Stimulated activated CD4-positive, alpha-beta T cell treated with anti-CD3 and anti-CD28 coated beads, Interleukin-15, amount 100 ng/mL, for 1 hour (primary cell): ENCODE measurements around the gene SHISA6.

ENCODE experiments used
- DNase-seq, 2 donors: peaks; one replicate each; pipeline ENCODE4 v3.0.0-alpha.2; 2020; ENCODE audit warnings: low read depth in 1 of 2, low spot score in 1 of 2

The SHISA6 gene

GRCh38 chr17:11514981-11515680 lies 274.1 kb downstream of the SHISA6 start:
- DNase-seq: no peak

DNA sequence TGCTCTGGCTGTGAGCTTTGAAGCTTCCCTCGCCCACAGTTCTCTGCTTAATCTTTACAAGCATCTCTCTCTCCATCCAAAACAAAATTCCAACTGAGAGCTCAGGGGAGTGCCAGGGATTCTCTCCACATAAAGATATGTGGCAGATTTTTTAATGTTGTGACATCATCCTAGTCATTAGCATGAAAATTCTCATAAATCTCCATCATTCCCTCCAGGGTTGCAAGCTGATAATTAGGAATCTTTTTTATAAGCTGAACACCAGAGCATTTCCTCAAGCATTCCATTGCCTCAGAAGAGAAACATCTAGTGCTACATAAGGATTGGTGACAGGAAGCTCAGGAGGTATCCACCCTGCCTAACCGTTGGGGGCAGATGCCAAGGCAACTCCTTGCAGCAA lies 274.9 kb downstream of the SHISA6 start:
- no peak for DNase-seq

DNA sequence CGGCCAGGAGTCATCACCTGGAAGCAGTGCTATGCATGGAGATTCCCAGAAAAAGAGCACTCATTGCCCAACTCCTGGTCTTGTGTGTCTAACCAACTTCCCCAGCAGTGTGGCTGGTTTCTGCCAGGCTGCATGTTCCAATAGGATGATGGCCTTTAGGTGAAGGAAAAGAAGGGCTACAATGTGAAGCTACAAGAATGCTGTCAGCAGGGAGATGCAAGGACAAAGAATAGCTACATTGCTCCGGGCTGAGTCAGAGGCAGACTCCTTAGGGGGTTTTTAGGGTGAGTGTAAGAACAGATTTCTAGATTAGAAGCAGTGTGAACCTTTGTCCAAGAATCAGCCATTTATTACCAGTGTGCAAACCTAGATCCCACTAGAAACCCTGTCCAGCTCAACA lies 294.2 kb downstream of the SHISA6 start:
- no peak for DNase-seq

DNA sequence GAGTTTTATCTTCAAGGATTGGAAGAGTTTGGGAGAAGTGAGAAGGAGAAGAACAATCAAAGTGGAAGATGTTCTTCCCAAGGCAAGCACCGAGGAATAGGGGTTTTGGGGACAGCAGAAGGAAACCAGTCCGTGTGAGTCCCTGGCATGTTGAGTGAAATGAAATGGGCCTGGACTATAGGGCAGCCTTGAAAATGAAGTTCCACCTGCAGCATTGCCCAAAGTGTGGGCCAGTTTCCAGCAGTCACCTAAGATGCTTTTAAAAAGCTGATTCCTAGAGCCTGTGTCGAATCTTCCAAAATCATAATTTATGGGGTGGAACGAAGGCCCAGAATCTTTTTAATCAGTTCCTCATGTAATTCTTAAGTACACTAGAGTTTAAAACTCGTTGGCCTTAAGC lies 297.4 kb downstream of the SHISA6 start:
- DNase-seq: no peak

- DNase-seq: no peak
Observed at GRCh38 chr17:11539637-11540036, 298.6 kb downstream of the SHISA6 start.

DNA sequence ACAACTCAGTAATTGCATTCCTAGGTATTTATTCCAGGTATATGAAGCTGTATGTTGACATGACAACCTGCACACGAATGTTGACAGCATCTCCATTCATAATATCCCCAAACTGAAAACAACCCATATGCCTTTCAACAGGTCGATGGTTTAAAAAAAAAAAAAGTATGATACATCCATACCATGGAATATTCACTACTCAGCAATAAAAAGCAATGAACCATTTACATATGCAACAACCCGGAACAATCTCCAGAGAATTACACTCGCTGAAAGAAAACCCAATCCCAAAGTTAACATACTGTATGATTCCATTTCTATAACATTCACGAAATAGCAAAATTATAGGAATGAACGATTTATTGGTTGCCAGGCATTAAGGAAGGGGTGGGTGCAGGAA lies 304.0 kb downstream of the SHISA6 start:
- no peak for DNase-seq

DNA sequence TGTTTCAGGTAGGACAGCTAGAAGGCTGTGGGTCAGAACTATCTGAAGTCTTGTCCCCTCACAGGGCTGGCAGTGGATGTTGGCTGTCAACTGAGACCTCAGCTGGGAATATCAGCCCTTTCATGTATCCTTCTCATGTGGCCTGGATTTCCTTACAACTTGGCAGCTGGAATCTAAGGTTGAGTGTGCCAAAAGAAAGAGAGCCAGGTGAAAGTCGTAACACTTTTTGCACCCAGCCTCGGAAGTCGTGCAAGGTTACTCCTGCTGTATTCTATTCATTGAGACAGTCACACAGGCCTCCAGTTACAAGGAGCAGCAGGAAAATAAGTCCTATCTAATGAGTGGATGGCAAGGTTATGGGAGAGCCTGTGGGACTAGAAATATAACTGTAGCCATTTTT lies 304.7 kb downstream of the SHISA6 start:
- DNase-seq: no peak

DNA sequence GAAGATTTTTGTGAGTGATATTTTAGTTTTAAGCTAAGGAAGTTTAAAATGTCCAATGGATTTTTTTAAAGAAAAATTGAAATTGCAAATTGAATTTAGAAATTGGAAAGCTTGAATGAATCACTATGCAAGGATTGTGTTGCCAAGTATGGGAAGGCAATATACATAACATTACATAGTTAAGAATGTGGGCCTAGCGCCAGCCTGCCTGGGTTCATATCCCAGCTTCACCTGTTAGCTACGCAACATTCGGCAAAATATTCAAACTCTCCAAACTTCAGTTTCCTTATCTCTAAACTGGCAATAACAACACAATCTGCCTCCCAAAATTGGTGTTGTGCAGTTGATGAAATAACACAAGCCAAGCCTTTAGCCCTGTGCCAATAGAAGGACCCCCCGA lies 306.8 kb downstream of the SHISA6 start:
- no peak for DNase-seq

DNA sequence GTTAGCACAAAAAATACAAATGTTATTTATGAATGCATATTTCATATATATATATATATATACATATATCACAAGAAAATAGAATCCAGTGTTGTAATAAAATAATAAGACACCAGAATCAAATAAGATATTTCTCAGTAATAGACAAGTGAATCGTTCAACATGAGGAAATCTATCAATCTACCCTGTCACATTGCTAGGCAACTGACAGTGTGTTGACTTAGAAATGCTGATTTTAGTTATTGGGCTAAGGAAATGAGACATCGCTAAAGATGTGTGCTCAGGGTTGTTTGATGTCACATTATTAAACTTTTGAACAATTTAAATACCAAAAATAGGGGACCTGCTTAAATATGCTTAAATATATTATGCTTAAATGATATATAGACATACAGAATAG lies 307.4 kb downstream of the SHISA6 start:
- no peak for DNase-seq

DNA sequence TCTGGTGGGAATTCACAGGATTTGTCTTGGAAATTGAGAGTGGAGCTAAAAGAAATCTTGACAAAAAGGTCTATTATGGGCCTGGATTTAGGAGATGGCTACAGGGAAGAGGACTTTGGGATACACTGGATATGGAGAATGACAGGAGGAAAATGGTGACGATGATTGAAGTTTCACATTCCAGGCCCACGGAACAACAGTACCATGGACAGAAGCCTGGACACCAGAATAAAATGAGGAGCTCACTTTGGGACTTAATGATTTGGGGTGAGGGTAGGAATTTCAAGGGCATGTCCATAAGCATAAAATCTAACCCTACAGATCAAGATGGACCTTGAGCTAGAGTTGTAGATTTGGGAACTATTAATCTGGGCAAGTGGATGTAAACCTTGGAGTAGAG lies 309.4 kb downstream of the SHISA6 start:
- no peak for DNase-seq

DNA sequence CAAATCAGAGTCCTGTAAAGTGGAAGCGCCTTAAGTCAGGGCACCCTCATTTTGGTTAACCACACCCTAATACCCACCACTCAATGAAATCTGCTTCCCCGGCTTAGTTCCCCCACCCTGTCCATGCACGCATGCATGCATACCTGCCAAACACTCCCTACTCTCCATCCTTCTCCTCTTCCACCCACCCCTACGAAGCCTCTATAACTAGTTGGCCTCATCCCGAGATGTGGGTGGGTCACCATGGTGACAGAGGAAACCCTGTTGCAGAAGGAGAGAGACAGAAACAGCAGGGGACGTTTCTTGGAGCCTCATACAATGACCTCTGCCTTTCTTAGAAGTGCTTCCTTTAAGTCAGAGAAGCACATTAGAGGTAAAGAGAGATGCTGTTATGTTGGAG lies 310.4 kb downstream of the SHISA6 start:
- no peak for DNase-seq

GRCh38 chr17:11553135-11553534 lies 312.1 kb downstream of the SHISA6 start:
- DNase-seq: no peak

GRCh38 chr17:11554042-11554441 lies 313.0 kb downstream of the SHISA6 start:
- DNase-seq: no peak

GRCh38 chr17:11554542-11554941 lies 313.5 kb downstream of the SHISA6 start:
- no peak for DNase-seq

DNA sequence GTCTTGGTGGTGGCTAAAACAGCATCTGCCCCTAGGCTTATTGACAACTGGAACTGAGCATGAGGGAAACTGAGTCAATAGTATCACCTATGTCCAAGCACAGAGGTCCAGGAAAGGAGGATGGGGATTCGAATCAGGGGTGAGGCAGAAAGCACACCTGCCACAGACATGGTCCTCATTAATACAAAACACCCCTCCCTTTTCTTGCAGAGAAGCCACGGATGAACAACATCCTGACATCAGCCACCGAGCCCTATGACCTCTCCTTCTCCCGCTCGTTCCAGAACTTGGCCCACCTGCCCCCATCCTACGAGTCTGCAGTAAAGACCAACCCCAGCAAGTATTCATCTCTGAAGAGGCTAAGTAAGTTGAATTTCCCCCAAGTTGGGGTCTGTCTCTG lies 314.5 kb downstream of the SHISA6 start:
- DNase-seq: no peak

GRCh38 chr17:11557727-11558452 lies 316.9 kb downstream of the SHISA6 start:
- DNase-seq: no peak

GRCh38 chr17:11558681-11559234 lies 317.7 kb downstream of the SHISA6 start:
- DNase-seq: no peak

DNA sequence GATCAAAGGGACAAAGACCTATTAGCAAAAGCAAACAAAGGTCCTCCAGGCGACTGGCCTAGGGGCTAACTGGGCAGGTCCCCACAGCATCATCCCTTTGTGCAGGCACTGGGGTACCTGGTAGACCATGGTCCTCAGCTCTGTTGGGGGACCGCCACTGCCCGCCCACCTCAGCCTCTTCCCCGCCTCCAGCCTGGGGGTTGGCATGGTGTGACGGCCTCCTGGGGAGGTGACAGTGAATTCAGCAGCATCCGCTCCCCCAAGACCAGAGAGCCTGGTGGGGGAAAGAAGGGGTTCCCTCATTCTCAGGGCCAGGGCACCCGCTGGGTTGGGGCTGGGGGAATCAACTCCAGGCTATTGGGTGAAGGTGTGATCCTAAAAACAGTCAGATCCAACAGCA lies 318.6 kb downstream of the SHISA6 start:
- DNase-seq: no peak

DNA sequence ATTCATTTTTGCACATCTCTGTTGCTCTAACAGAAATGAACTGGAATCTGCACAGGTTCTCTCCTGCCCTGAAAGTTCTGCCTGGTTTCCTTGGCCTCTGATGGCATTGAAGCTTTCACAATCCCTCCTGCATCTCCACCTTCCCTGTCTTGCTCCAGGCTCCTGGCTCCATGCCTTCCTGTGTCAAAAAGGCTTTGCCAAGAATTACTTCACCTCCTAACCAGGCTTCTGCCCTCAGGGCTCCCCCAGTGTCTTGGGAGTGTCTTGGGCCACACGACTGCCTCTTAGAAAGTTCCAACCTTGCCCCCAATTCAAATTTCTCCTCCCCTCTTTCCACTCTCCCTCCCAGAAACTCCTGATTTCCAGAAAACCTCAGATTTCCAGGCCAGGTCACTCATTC lies 320.3 kb downstream of the SHISA6 start:
- no peak for DNase-seq

GRCh38 chr17:11561702-11562101 lies 320.7 kb downstream of the SHISA6 start:
- no peak for DNase-seq

DNA sequence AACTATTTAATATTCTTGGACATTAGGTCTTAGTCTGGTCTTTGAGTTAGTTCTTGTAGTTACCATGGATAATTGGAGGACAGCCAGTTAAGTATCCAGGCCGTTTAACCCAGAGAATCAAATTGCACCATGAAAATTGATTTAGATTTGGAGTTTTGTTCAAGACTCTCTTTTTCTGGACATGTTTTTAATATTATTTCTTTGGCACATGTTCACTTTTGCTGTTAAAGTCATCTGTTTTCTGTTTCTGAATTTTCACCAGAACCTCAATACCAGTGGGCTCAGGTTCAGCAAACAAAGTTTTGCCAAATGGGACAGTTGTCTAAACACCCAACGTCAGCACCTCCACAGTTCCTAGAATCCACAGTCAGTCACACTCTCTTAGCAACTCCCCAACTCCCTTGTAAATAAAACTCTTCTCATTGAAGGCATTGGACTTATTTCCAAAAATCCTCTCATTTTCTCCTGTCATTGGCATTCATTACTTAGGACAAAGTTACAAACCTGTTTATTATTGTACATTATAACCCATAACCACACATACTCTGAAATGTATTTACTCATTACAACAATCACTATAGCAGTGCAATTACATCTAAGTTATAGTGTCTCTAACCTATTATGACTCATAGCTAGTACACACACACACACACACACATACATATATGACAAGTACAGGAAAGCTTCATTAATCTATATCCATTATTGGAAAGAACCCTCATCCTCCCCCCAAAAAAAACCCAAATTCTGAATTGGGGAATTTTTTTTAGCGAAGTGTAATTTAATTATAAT lies 323.8 kb downstream of the SHISA6 start:
- DNase-seq: no peak

GRCh38 chr17:11565591-11565990 lies 324.6 kb downstream of the SHISA6 start:
- DNase-seq: no peak
